Neural cell (in vitro differentiated cells): ENCODE data around the gene SLC37A1. TPM values are rescaled to one million over a fixed set of nuclear protein-coding genes. Genes with fewer than 3 reads are reported as not detected.

Experiments used
- H2AFZ ChIP-seq: fragments of 200-600, 300-800 bp; sonication (generic), shearing (Covaris generic); 2 replicates; pipeline ENCODE4 v1.6.0; 2014; ENCODE audit warnings: low read depth, mild to moderate bottlenecking, antibody characterized with exemption, low read length, moderate library complexity
- H3F3A ChIP-seq: fragments of 200-600 bp; shearing (Covaris generic); 2 replicates; pipeline ENCODE4 v1.6.1; 2016; ENCODE audit warnings: mild to moderate bottlenecking, moderate library complexity, mixed read lengths, antibody characterized with exemption, low read length; ENCODE audit not compliant: insufficient read depth, poor library complexity, severe bottlenecking
- H3K27ac ChIP-seq: fragments of 200-600, 300-800 bp; sonication (generic), shearing (Covaris generic); 2 replicates; pipeline ENCODE4 v1.5.1; 2014; ENCODE audit warnings: mild to moderate bottlenecking, low read length, moderate library complexity
- H3K27me3 ChIP-seq: fragments of 300-800, 200-600 bp; sonication (generic), shearing (Covaris generic); 2 replicates; pipeline ENCODE4 v1.6.0; 2014; ENCODE audit warnings: mild to moderate bottlenecking, low read depth, low read length, moderate library complexity; ENCODE audit not compliant: insufficient read depth
- H3K36me3 ChIP-seq: fragments of 300-800, 200-600 bp; sonication (generic), shearing (Covaris generic); 2 replicates; pipeline ENCODE4 v1.5.1; 2014; ENCODE audit warnings: mild to moderate bottlenecking, antibody characterized with exemption, low read length, moderate library complexity; ENCODE audit not compliant: insufficient read depth
- H3K4me2 ChIP-seq: fragments of 300-800, 200-600 bp; sonication (generic), shearing (Covaris generic); 2 replicates; pipeline ENCODE4 v1.6.0; 2014; ENCODE audit warnings: mild to moderate bottlenecking, low read length
- H3K4me3 ChIP-seq: fragments of 300-800, 200-600 bp; sonication (generic), shearing (Covaris generic); 2 replicates; pipeline ENCODE4 v1.5.1; 2014; ENCODE audit warnings: mild to moderate bottlenecking, low read length, moderate library complexity
- H3K79me2 ChIP-seq: fragments of 200-600 bp; shearing (Covaris generic); replicated peaks from 2 replicates; pipeline ENCODE4 v1.6.0; 2014; ENCODE audit warnings: mild to moderate bottlenecking, low read length, moderate library complexity; ENCODE audit not compliant: insufficient read depth
- H3K9ac ChIP-seq: fragments of 300-800, 200-600 bp; sonication (generic), shearing (Covaris generic); 2 replicates; pipeline ENCODE4 v1.6.1; 2016; ENCODE audit warnings: mild to moderate bottlenecking, low read length, mixed read lengths
- H3K9me2 ChIP-seq: fragments of 200-600 bp; shearing (Covaris generic); 2 replicates; pipeline ENCODE4 v1.6.1; 2016; ENCODE audit warnings: mild to moderate bottlenecking, low read length, mixed read lengths; ENCODE audit not compliant: insufficient read depth
- H3K9me3 ChIP-seq: fragments of 200-600, 300-800 bp; sonication (generic), shearing (Covaris generic); 2 replicates; pipeline ENCODE4 v1.6.1; 2016; ENCODE audit warnings: mild to moderate bottlenecking, mixed run types, low read length, moderate library complexity, mixed read lengths
- H4K20me1 ChIP-seq: fragments of 200-600 bp; shearing (Covaris generic); 2 replicates; pipeline ENCODE4 v1.6.1; 2016; ENCODE audit warnings: mild to moderate bottlenecking, mixed run types; ENCODE audit not compliant: insufficient read depth
- CTCF ChIP-seq: fragments of 450-650 bp; IDR thresholded peaks from 2 replicates; pipeline ENCODE4 v1.5.1; 2014; ENCODE audit warnings: antibody characterized with exemption, mild to moderate bottlenecking, moderate library complexity; ENCODE audit not compliant: poor library complexity, severe bottlenecking
- EP300 ChIP-seq: fragments of 450-650 bp; conservative IDR thresholded peaks from 2 replicates; pipeline ENCODE4 v1.6.1; 2014; ENCODE audit warnings: antibody characterized with exemption, mild to moderate bottlenecking, moderate library complexity; ENCODE audit not compliant: poor library complexity, severe bottlenecking
- EZH2 ChIP-seq: fragments of 200-600, 300-800 bp; shearing (Covaris generic), sonication (generic); IDR thresholded peaks from 2 replicates; pipeline ENCODE4 v1.6.1; 2014; ENCODE audit warnings: antibody characterized with exemption, low read length, borderline replicate concordance, mild to moderate bottlenecking; ENCODE audit not compliant: insufficient read depth, poor library complexity, severe bottlenecking
- MXI1 ChIP-seq: fragments of 450-650 bp; conservative IDR thresholded peaks from 2 replicates; pipeline ENCODE4 v1.6.1; 2014; ENCODE audit warnings: antibody characterized with exemption, mild to moderate bottlenecking; ENCODE audit not compliant: poor library complexity, severe bottlenecking
- POLR2AphosphoS5 ChIP-seq: IDR thresholded peaks from 2 replicates; pipeline ENCODE4 v1.6.1; 2012
- RAD21 ChIP-seq: fragments of 450-650 bp; conservative IDR thresholded peaks from 2 replicates; pipeline ENCODE4 v1.6.1; 2014; ENCODE audit warnings: antibody characterized with exemption, mild to moderate bottlenecking, moderate library complexity
- REST ChIP-seq: IDR thresholded peaks from 2 replicates; pipeline ENCODE4 v1.6.1; 2012; ENCODE audit warnings: borderline replicate concordance
- SMC3 ChIP-seq: fragments of 450-650 bp; conservative IDR thresholded peaks from 2 replicates; pipeline ENCODE4 v1.6.1; 2014; ENCODE audit warnings: antibody characterized with exemption, mild to moderate bottlenecking, moderate library complexity; ENCODE audit not compliant: poor library complexity
- TAF1 ChIP-seq: IDR thresholded peaks from 2 replicates; pipeline ENCODE4 v1.6.1; 2012; ENCODE audit warnings: low read depth
- polyA plus RNA-seq: library from polyadenylated mRNA; depleted of rRNA; stranded (reverse); fragments of >200 nt; gene quantifications from 2 replicates; pipeline ENCODE4 v1.2.3, GENCODE V29; 2014

The SLC37A1 gene
- polyA plus RNA-seq, 1 donor from 2014 or later = 60.7 TPM

GRCh38 chr21:42532466-42533181 lies 19.0 kb downstream of the SLC37A1 start:
- Histone ChIP-seq H4K20me1 (no peaks in the 10 kb centered on the region), H3K79me2 (peaks cover 3% of the 10 kb centered on the region), H3K36me3 (no peaks in the 10 kb centered on the region), H3K9me3 (no peaks in the 10 kb centered on the region), H3K27ac (no peak overlapping the region), H3K4me3 (no peak overlapping the region), H3K9me2 (no peaks in the 10 kb centered on the region), H2AFZ (no peak overlapping the region), H3F3A (no peaks in the 10 kb centered on the region), H3K27me3 (no peaks in the 10 kb centered on the region), H3K4me2 (no peak overlapping the region), H3K9ac (no peak overlapping the region)
- TF ChIP-seq TAF1 (no peak), RAD21 (no peak), EZH2 (no peak), CTCF (no peak), POLR2AphosphoS5 (no peak), MXI1 (no peak), REST (no peak), SMC3 (no peak), EP300 (no peak)

- Histone ChIP-seq H4K20me1 (no peaks in the 10 kb centered on the region), H3K79me2 (peaks cover 3% of the 10 kb centered on the region), H3F3A (no peaks in the 10 kb centered on the region), H3K27me3 (no peaks in the 10 kb centered on the region), H3K9me3 (no peaks in the 10 kb centered on the region), H3K9me2 (no peaks in the 10 kb centered on the region), H3K4me3 (no peak overlapping the region), H3K27ac (no peak overlapping the region), H3K9ac (no peak overlapping the region), H3K36me3 (no peaks in the 10 kb centered on the region), H3K4me2 (no peak overlapping the region), H2AFZ (no peak overlapping the region)
- no peak for TF ChIP-seq REST
- TF ChIP-seq CTCF = no peak
- no peak for TF ChIP-seq TAF1
- no peak for TF ChIP-seq MXI1
- no peak for TF ChIP-seq POLR2AphosphoS5
- TF ChIP-seq EP300 = no peak
- TF ChIP-seq EZH2 = no peak
- TF ChIP-seq RAD21 = no peak
- TF ChIP-seq SMC3 = no peak
These were observed 19.8 kb downstream of the SLC37A1 start for GRCh38 chr21:42533306-42533962.
